Measurements from ENCODE around the gene EIF4E1B. TPM values are rescaled to one million over a fixed set of nuclear protein-coding genes. Genes with fewer than 3 reads are reported as not detected.

The EIF4E1B gene
- total and polyA plus RNA-seq, 2 donors (not counting 1 experiment from before 2014, with no cell fraction given) = not detected

DNA sequence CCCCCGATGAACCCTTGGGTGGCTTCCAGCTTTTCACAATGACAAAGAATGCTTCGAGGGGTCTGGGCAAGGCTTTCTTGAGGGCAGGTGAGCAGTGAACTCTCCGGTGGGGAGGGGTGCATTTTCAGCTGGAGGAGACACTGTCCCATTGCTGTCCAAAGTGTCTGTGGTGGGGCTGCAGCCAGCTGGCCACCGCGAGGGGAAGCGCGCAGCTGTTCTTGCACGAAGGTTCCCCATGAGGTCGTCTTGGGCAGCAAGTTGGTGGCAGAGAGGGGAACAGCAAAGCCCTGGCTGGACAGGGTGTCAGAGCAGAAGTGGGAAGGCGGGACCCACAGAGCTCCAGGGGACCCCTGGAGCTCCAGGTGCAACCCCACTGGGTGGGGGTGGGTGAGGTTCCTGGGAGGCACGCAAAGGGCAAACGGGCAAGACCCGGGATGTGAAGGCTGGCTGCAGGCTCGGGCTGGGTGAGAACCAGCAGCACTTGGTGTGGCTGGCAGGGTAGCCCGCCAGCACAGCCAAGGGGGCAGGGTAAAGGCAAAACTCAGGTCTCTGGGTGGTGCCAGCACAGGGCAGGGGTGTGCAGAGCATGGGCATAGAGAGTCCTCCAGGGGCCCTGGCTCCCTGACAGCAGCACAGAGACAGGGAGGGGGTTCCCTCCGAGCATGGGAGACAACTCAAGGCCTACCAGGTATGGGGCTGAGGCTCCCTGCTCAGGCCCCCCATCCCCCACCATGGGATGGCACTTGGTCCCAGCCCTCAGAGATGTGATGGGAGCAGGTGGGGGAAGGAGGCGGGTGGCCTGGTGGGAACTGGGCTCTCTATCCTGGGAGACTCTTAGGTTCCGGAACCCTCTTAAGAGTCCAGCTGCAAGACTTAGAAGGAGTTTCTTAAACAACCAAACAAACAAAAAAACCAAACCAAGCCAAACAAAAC is 43.4 kb downstream of the EIF4E1B start:
- Mint-ChIP-seq H3K27ac (no peak overlapping the region), H3K27me3 (peaks cover 52% of the 10 kb centered on the region), H3K4me3 (no peak overlapping the region), H3K4me1 (peaks cover 3% of the 10 kb centered on the region), H3K9me3 (ENCODE audit: insufficient read depth) (no peaks in the 10 kb centered on the region)
- H3K79me2 ChIP-seq (ENCODE audit: control insufficient read depth, insufficient read depth, low read length) = no peaks in the 10 kb centered on the region
- POLR2A ChIA-PET = no interaction called here
- H3K36me3 ChIP-seq (replicated peaks in 1 of 2; ENCODE audit: control extremely low read depth in 1 of 2, control insufficient read depth in 1 of 2, extremely low read depth in 1 of 2, insufficient read depth in 2 of 2, low read length in 1 of 2) = no peaks in the 10 kb centered on the region
- no peak overlapping the region for H2AFZ ChIP-seq (ENCODE audit: insufficient read depth, low read depth, low read length, poor library complexity, severe bottlenecking)
- no peak overlapping the region for H3K9ac ChIP-seq (ENCODE audit: low read length)
- H3K4me3 ChIP-seq (ENCODE audit: control extremely low read depth in 1 of 5, extremely low read depth in 1 of 5, insufficient read depth in 1 of 5, low read depth in 2 of 5, low read length in 4 of 5) = no peak overlapping the region
- H3K9me3 ChIP-seq (ENCODE audit: control extremely low read depth in 1 of 3, control insufficient read depth in 2 of 3, insufficient read depth in 1 of 3, low read length in 2 of 3) = no peaks in the 10 kb centered on the region
- no peak overlapping the region for H3K27ac ChIP-seq (ENCODE audit: low read length in 2 of 2)
- no peak for DNase-seq
- no peaks in the 10 kb centered on the region for H4K20me1 ChIP-seq (ENCODE audit: control insufficient read depth, insufficient read depth, low read length, poor library complexity, severe bottlenecking)
- no peaks in the 10 kb centered on the region for H3K4me1 ChIP-seq (ENCODE audit: control insufficient read depth in 2 of 2, insufficient read depth in 2 of 2, low read length in 2 of 2)
- TF ChIP-seq, protein P1, sequence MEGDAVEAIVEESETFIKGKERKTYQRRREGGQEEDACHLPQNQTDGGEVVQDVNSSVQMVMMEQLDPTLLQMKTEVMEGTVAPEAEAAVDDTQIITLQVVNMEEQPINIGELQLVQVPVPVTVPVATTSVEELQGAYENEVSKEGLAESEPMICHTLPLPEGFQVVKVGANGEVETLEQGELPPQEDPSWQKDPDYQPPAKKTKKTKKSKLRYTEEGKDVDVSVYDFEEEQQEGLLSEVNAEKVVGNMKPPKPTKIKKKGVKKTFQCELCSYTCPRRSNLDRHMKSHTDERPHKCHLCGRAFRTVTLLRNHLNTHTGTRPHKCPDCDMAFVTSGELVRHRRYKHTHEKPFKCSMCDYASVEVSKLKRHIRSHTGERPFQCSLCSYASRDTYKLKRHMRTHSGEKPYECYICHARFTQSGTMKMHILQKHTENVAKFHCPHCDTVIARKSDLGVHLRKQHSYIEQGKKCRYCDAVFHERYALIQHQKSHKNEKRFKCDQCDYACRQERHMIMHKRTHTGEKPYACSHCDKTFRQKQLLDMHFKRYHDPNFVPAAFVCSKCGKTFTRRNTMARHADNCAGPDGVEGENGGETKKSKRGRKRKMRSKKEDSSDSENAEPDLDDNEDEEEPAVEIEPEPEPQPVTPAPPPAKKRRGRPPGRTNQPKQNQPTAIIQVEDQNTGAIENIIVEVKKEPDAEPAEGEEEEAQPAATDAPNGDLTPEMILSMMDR (IDR thresholded peaks at IDR 0.05) = no peak
- TF ChIP-seq EZH2 (IDR thresholded peaks at IDR 0.05; ENCODE audit: borderline replicate concordance, insufficient read depth, low read depth, low read length, poor library complexity, severe bottlenecking) = no peak
- 90% methylated on average over 16 of the region's 18 CpGs for WGBS (ENCODE audit: insufficient coverage)
- CTCF ChIA-PET = interaction anchor here (1.2 to 1.4 kb wide), 2 partner anchors 13 to 16 kb away, joined by 4 to 5 read pairs; no protein-coding TSS in a partner anchor
- ATAC-seq (ENCODE audit: low read depth) = no peak
- peaks cover 0 to 23% (median 5%) of the 10 kb centered on the region in 4 experiments for H3K27me3 ChIP-seq (replicated peaks in 1 of 4; ENCODE audit: control extremely low read depth in 1 of 4, control insufficient read depth in 3 of 4, insufficient read depth in 4 of 4, low read length in 3 of 4)
- H3K4me2 ChIP-seq (replicated peaks; ENCODE audit: low read depth, low read length, poor library complexity, severe bottlenecking) = no peak overlapping the region
- intact Hi-C loops (cut with micrococcal nuclease) = no loop called here

DNA sequence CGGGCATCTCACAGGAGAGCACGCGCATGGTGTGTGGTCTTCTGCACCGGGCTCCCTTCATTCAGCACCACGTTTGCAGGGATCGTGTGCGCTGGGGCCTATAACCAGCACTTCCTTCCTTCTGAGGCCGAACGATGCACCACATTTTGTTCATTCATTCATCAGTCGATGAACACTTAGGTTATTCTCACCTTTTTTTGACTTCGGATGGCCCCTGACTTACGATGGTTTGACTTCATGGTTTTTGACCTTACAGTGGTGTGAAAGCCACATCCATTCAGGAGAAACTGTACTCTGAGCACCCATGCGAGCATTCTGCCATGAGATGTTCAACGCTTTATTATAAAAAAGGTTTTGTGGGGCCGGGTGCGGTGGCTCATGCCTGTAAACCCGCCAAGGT is 44.3 kb downstream of the EIF4E1B start:
- TF ChIP-seq EZH2 (IDR thresholded peaks at IDR 0.05; ENCODE audit: borderline replicate concordance, insufficient read depth, low read depth, low read length, poor library complexity, severe bottlenecking) = no peak
- TF ChIP-seq, protein P1 (IDR thresholded peaks at IDR 0.05) = no peak
- no peak overlapping the region for H3K27ac ChIP-seq (ENCODE audit: low read length in 2 of 2)
- intact Hi-C loops (cut with micrococcal nuclease) = no loop called here
- 61% methylated on average over 15 of the region's 17 CpGs for WGBS (ENCODE audit: insufficient coverage)
- H3K27me3 Mint-ChIP-seq = peaks cover 58% of the 10 kb centered on the region
- POLR2A ChIA-PET = no interaction called here
- H3K4me3 ChIP-seq (ENCODE audit: control extremely low read depth in 1 of 5, extremely low read depth in 1 of 5, insufficient read depth in 1 of 5, low read depth in 2 of 5, low read length in 4 of 5) = no peak overlapping the region
- peaks cover 3% of the 10 kb centered on the region for H3K4me1 Mint-ChIP-seq
- no peak for ATAC-seq (ENCODE audit: low read depth)
- H3K9ac ChIP-seq (ENCODE audit: low read length) = no peak overlapping the region
- H3K9me3 ChIP-seq (ENCODE audit: control extremely low read depth in 1 of 3, control insufficient read depth in 2 of 3, insufficient read depth in 1 of 3, low read length in 2 of 3) = no peaks in the 10 kb centered on the region
- H3K4me3 Mint-ChIP-seq = no peak overlapping the region
- no peaks in the 10 kb centered on the region for H3K4me1 ChIP-seq (ENCODE audit: control insufficient read depth in 2 of 2, insufficient read depth in 2 of 2, low read length in 2 of 2)
- H3K27ac Mint-ChIP-seq = no peak overlapping the region
- no peaks in the 10 kb centered on the region for H3K79me2 ChIP-seq (ENCODE audit: control insufficient read depth, insufficient read depth, low read length)
- H2AFZ ChIP-seq (ENCODE audit: insufficient read depth, low read depth, low read length, poor library complexity, severe bottlenecking) = no peak overlapping the region
- no peak overlapping the region for H3K4me2 ChIP-seq (replicated peaks; ENCODE audit: low read depth, low read length, poor library complexity, severe bottlenecking)
- CTCF ChIA-PET = interaction anchor here (0.6 kb wide), 2 partner anchors 9 to 14 kb away, joined by 3 to 4 read pairs; no protein-coding TSS in a partner anchor
- no peaks in the 10 kb centered on the region for H3K36me3 ChIP-seq (replicated peaks in 1 of 2; ENCODE audit: control extremely low read depth in 1 of 2, control insufficient read depth in 1 of 2, extremely low read depth in 1 of 2, insufficient read depth in 2 of 2, low read length in 1 of 2)
- DNase-seq = no peak
- H4K20me1 ChIP-seq (ENCODE audit: control insufficient read depth, insufficient read depth, low read length, poor library complexity, severe bottlenecking) = no peaks in the 10 kb centered on the region
- no peaks in the 10 kb centered on the region for H3K9me3 Mint-ChIP-seq (ENCODE audit: insufficient read depth)
- H3K27me3 ChIP-seq (replicated peaks in 1 of 4; ENCODE audit: control extremely low read depth in 1 of 4, control insufficient read depth in 3 of 4, insufficient read depth in 4 of 4, low read length in 3 of 4) = peaks cover 0 to 26% (median 6%) of the 10 kb centered on the region in 4 experiments
